SH-SY5Y (cell line): ENCODE data around the gene CHID1.

Experiments used
- GATA2 ChIP-seq: IDR thresholded peaks from 2 replicates; pipeline ENCODE4 v1.6.1; 2011; ENCODE audit warnings: mild to moderate bottlenecking, low read depth, low read length
- GATA3 ChIP-seq: IDR thresholded peaks from 2 replicates; pipeline ENCODE4 v1.6.1; 2011; ENCODE audit warnings: low read depth, mild to moderate bottlenecking, low read length, moderate library complexity

Gene CHID1

DNA sequence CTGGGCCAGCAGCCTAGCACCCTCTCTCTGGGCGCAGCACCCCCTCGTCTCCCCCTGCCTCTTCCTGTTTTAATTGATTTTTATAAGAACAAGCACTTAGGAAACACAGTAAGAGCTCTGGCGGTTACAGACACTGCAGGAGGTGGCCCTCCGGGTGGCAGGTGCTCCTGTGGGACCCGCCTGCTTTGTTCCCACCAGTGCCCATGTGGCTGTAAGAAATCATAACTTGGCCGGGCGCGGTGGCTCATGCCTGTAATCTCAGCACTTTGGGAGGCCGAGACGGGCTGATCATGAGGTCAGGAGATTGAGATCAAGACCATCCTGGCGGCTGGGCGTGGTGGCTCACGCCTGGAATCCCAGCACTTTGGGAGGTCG lies 49.5 kb downstream of the CHID1 start:
- TF ChIP-seq GATA2 = no peak
- TF ChIP-seq GATA3 = no peak

DNA sequence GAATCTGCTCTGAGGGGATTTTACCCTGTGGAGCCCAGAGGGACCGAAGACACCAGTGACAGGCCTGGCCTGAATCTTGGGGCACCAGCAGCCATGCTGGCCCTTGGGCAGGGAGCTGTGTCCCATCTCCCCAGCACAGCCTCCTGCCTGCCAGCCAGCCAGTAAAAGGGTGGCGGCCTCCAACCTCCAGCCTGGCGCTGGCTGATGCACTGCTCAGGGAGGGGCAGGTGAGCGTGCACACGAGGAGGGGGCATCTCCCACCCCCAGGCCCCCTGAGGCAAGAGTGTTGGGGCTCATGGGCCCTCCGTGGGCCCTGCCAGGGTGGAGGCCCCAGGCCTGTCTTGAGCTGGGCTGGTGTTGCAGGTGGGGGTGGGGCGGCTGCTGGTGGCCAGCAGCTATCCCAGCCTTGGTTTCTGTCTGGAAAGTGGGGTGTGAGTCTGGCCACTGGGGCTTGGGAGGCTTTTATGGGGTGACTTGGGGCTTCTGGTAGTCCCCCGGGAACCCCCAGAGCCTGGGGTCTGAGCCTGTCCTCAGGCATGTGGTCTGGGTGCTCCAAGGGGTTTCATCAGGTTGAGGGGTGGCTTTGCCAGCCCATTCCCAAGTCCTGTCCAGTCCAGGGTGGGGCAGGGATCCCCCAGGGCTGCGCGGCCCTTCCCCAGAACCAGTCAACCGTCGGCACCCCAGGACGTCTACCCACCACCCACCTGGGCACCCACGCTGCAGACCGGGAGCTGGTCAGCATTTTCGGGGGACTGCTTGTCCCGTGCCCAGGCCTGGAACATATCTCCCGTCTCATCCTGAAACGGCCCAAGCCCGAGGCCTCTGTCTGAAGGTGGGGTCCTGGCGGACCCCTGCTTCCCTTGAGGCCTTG lies 50.1 kb downstream of the CHID1 start:
- TF ChIP-seq GATA3 = no peak

DNA sequence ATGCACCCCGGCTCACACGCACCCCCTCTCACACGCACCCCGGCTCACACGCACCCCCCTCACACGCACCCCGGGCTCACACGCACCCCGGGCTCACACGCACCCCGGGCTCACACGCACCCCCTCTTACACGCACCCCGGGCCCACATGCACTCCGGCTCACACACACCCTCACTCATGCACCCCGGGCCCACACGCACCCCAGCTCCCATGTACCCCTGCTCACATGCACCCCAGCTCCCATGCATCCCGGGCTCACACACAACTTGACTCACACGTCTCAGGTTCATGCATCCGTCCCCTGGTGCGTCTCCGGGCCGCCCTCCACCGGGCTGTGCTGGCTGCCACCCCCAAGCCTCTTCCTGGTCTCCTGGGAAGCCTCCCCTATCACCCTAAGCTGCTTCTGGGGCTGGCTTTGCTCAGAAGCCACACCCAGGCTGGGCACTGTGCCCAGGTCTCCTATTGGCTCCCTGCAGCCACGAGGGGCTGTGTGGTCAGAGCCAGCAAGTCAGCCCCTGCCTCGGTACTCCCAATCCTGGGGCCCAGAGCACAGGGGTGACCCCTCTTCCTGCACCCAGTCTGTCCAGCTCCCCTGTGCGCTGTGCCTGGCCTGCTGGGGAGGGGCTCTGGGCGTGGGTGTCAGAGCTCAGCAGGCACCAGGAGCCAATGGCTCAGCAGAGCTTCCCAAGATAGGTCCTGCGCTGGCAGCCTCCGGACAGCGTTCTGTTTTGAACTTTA lies 51.0 kb downstream of the CHID1 start:
- no peak for TF ChIP-seq GATA3
- TF ChIP-seq GATA2 = no peak

GRCh38 chr11:858762-859339 lies 51.8 kb downstream of the CHID1 start:
- no peak for TF ChIP-seq GATA3
- TF ChIP-seq GATA2 = no peak

- TF ChIP-seq GATA3 = no peak
- no peak for TF ChIP-seq GATA2
Measured at GRCh38 chr11:858053-858761, 52.4 kb downstream of the CHID1 start.

GRCh38 chr11:856397-856796 lies 54.2 kb downstream of the CHID1 start:
- TF ChIP-seq GATA2 (no peak), GATA3 (no peak)

DNA sequence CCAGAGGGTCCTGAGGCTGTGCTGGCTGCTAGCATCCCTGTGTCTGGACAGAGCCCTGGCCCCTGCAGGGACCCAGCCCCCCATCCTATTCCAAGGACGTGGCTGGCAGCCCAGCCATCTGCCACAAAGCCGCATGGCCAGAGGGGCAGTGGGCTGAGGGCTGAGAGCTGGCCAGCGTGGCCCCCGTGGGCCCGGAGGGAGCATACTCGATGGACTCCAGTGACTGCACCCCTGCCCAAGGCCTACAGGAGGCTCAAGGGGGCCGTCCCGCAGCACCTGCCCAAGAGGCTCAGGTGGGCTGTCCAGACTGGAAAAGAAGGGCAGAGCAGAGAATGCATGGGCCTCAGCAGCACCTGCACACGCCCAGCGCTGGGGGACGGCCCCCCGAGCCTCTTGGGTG lies 54.8 kb downstream of the CHID1 start:
- no peak for TF ChIP-seq GATA3
- TF ChIP-seq GATA2 = no peak

- TF ChIP-seq GATA3 = no peak
- no peak for TF ChIP-seq GATA2
Measured at GRCh38 chr11:855330-855674, 55.3 kb downstream of the CHID1 start.

DNA sequence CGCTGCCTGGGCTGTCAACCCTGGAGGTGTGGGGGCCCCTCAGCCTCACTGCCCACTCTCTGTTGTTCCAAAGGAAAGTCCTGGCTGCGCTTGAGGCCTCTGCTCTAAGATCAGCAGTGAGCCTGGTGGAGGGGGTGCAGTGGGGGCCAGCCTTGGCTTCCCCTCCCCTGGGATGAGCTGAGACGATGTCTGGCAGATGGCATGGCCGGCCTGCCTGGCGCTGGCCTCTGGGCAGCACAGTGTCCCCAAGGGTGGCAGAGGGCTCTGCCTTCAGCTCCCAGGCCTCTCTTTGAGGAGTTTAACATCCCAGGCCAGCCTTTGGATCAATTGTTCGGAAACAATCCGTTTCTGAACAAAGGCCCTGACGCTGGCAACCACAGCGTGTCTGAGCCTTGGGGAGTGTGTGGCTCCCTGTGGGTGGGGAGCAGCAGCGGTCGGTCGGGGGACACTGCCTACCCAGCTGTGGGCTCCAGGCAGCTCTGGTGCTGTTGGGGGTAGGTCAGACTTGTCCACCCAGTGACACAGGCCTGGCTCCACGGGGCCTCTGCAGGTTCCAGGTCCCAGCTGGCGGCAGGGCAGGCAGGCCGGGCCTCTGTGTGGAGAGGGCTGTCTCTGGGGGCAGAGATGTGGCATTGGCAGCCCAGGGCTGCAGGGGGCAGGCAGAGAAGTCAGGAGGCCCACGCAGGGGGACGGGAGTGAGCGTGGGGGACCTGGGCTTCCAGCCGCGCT lies 55.8 kb downstream of the CHID1 start:
- no peak for TF ChIP-seq GATA2
- TF ChIP-seq GATA3 = no peak

DNA sequence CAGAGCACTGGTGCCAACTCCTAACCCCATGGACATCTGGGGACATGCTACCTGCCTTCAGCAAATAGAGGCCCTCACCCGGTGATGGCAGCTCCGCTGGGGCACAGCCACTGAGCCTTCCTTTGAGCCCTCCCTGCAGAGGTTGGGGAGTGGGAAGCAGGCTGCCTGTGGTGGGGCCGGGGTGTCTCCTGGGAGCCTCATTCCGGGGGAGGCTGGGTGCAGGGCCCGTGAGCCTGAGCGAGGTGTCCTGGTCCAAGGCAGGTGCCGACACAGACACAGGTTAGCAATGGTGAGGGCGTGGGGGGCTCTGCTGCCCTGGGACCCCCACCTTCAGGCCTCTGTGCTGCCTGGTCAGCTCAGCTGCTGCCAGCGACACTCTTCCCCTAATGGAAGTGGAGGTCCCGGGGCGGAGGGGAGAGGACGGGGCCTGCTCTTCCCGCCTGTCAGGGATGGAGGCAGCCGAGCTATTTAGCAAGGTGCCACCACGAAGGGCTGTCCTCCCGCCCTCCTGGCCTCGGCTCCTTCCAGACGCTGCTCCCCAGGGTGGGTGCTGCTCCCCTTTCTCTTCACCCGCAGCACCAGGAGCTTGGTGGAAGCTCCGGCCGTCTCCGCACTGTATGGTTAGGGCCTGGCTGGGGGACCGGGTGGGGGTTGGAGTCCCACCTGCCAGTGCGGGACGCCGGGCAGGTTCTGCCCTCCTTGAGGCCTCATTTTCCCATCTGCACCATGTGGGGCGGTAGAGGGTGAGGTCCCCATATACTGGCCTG lies 56.7 kb downstream of the CHID1 start:
- TF ChIP-seq GATA2 (no peak), GATA3 (no peak)

- TF ChIP-seq GATA3 (no peak), GATA2 (no peak)
Measured at GRCh38 chr11:852762-853161, 57.8 kb downstream of the CHID1 start.

- TF ChIP-seq GATA2 (no peak), GATA3 (no peak)
Measured at GRCh38 chr11:850775-851763, 59.5 kb downstream of the CHID1 start.
